CD4-positive, alpha-beta memory T cell (primary cell): ENCODE measurements around the gene IL34. TPM values are rescaled to one million over a fixed set of nuclear protein-coding genes. Genes with fewer than 3 reads are reported as not detected.

Source experiments
- CTCF ChIA-PET: fragments of 350-600 bp; sonication (Branson Sonifier 250); formaldehyde crosslinking; loops from one replicate; lab custom pipeline; 2021; ENCODE audit warnings: inconsistent platforms; ENCODE audit not compliant: partially characterized antibody; lab: Charles Lee
- POLR2A ChIA-PET: fragments of 350-600 bp; sonication (Branson Sonifier 250); formaldehyde crosslinking; loops from one replicate; lab custom pipeline; 2021; ENCODE audit not compliant: partially characterized antibody; lab: Charles Lee
- DNase-seq, 5 donors: peaks; one replicate each; pipeline versions ENCODE4 v3.0.0 to v3.0.0-alpha.2; 2020 to 2022; ENCODE audit warnings: mixed read lengths in 1 of 5
- H3K27ac ChIP-seq: one replicate; pipeline ENCODE4 v1.7.0; 2013; ENCODE audit warnings: low read depth, low read length
- H3K27me3 ChIP-seq: 2 replicates; pipeline ENCODE4 v1.7.0; 2013; ENCODE audit warnings: mild to moderate bottlenecking, low read length, moderate library complexity; ENCODE audit not compliant: insufficient read depth
- H3K36me3 ChIP-seq: 2 replicates; pipeline ENCODE4 v1.7.0; 2013; ENCODE audit warnings: mild to moderate bottlenecking, low read length, moderate library complexity; ENCODE audit not compliant: insufficient read depth
- H3K4me1 ChIP-seq: 2 replicates; pipeline ENCODE4 v1.7.0; 2013; ENCODE audit warnings: mild to moderate bottlenecking, low read length, moderate library complexity; ENCODE audit not compliant: insufficient read depth
- H3K4me3 ChIP-seq, 2 donors: one replicate each; pipeline ENCODE4 v1.7.0; 2013; ENCODE audit warnings: low read length in 2 of 2, mild to moderate bottlenecking in 1 of 2
- H3K9me3 ChIP-seq, 2 donors: one replicate each; pipeline ENCODE4 v1.7.0; 2013; ENCODE audit warnings: low read length in 2 of 2, control low read depth in 1 of 2; ENCODE audit not compliant: control insufficient read depth in 1 of 2
- H3K27ac Mint-ChIP-seq, 7 donors: one replicate each; pipeline ENCODE4 v1.8.0; 2020 to 2021; ENCODE audit warnings: mixed read lengths in 7 of 7, mild to moderate bottlenecking in 6 of 7, inconsistent platforms in 3 of 7, moderate library complexity in 3 of 7
- H3K27me3 Mint-ChIP-seq, 2 donors: one replicate each; pipeline ENCODE4 v1.8.0; 2020 to 2021; ENCODE audit warnings: mixed read lengths in 2 of 2
- H3K36me3 Mint-ChIP-seq, 2 donors: one replicate each; pipeline ENCODE4 v1.8.0; 2020 to 2021; ENCODE audit warnings: mixed read lengths in 2 of 2, inconsistent platforms in 1 of 2, mild to moderate bottlenecking in 1 of 2
- H3K4me1 Mint-ChIP-seq, 4 donors: one replicate each; pipeline ENCODE4 v1.8.0; 2020 to 2021; ENCODE audit warnings: mixed read lengths in 4 of 4, mild to moderate bottlenecking in 1 of 4
- H3K4me3 Mint-ChIP-seq, 8 donors: one replicate each; pipeline ENCODE4 v1.8.0; 2020 to 2021; ENCODE audit warnings: mixed read lengths in 8 of 8, mild to moderate bottlenecking in 7 of 8, moderate library complexity in 6 of 8, inconsistent platforms in 3 of 8
- H3K9me3 Mint-ChIP-seq, 8 donors: one replicate each; pipeline ENCODE4 v1.8.0; 2020 to 2021; ENCODE audit warnings: mixed read lengths in 8 of 8, mild to moderate bottlenecking in 5 of 8, inconsistent platforms in 3 of 8, moderate library complexity in 1 of 8
- intact Hi-C: fragments of 100-400 bp; cut with micrococcal nuclease; formaldehyde crosslinking; loops from one replicate; pipeline ENCODE4 v1.15.1; 2023
- polyA plus RNA-seq, 2 donors: library from polyadenylated mRNA; unstranded; fragments of 300-500 nt; fragmentation: Illumina TruSeq; gene quantifications; one replicate each; pipeline ENCODE4 v1.2.3, GENCODE V29; 2021
- total RNA-seq, 2 experiments: library from RNA; stranded (reverse); gene quantifications; one replicate each; pipeline ENCODE4 v1.2.3, GENCODE V29; 2021

Gene IL34
- total and polyA plus RNA-seq, 4 experiments from 2014 or later = not detected

- intact Hi-C loops = no loop called here
- H3K4me1 Mint-ChIP-seq = no peaks in the 10 kb centered on the region
- no peaks in the 10 kb centered on the region for H3K9me3 Mint-ChIP-seq
- peak overlapping the region in 1 of 7 donors; percentile 30 for H3K27ac Mint-ChIP-seq
- no peaks in the 10 kb centered on the region for H3K9me3 ChIP-seq
- no peak for DNase-seq
- no peak overlapping the region for H3K4me3 ChIP-seq
- ChIA-PET POLR2A (no interaction called here), CTCF (no interaction called here)
- no peak overlapping the region for H3K27ac ChIP-seq
- H3K36me3 Mint-ChIP-seq = no peaks in the 10 kb centered on the region
- H3K4me1 ChIP-seq = no peaks in the 10 kb centered on the region
- no peaks in the 10 kb centered on the region for H3K36me3 ChIP-seq
- peaks cover 0 to under 1% of the 10 kb centered on the region in 2 donors for H3K27me3 Mint-ChIP-seq
- H3K4me3 Mint-ChIP-seq = no peak overlapping the region
- H3K27me3 ChIP-seq = no peaks in the 10 kb centered on the region
Measured at GRCh38 chr16:70647441-70648359, 1.3 kb downstream of the IL34 start.

GRCh38 chr16:70648606-70649005, 2.2 kb downstream of the IL34 start:
- Mint-ChIP-seq H3K4me1 (peaks cover 0 to under 1% (median under 1%) of the 10 kb centered on the region in 4 donors), H3K4me3 (no peak overlapping the region), H3K27me3 (no peaks in the 10 kb centered on the region), H3K27ac (peak overlapping the region in 1 of 7 donors; percentile 4), H3K9me3 (no peaks in the 10 kb centered on the region), H3K36me3 (no peaks in the 10 kb centered on the region)
- H3K4me1 ChIP-seq = no peaks in the 10 kb centered on the region
- H3K9me3 ChIP-seq = no peaks in the 10 kb centered on the region
- intact Hi-C loops = no loop called here
- H3K4me3 ChIP-seq = no peak overlapping the region
- no peaks in the 10 kb centered on the region for H3K27me3 ChIP-seq
- no peak for DNase-seq
- ChIA-PET CTCF (no interaction called here), POLR2A (no interaction called here)
- no peaks in the 10 kb centered on the region for H3K36me3 ChIP-seq
- H3K27ac ChIP-seq = no peak overlapping the region

GRCh38 chr16:70649300-70649699, 2.9 kb downstream of the IL34 start:
- no peak overlapping the region for H3K27ac Mint-ChIP-seq
- ChIA-PET CTCF (no interaction called here), POLR2A (no interaction called here)
- DNase-seq = no peak
- Histone ChIP-seq H3K4me1 (no peaks in the 10 kb centered on the region), H3K27me3 (no peaks in the 10 kb centered on the region), H3K36me3 (no peaks in the 10 kb centered on the region), H3K27ac (no peak overlapping the region), H3K9me3 (no peaks in the 10 kb centered on the region), H3K4me3 (no peak overlapping the region)
- intact Hi-C loops = no loop called here
- H3K4me1 Mint-ChIP-seq = peaks cover 0 to 5% (median 4%) of the 10 kb centered on the region in 4 donors
- H3K27me3 Mint-ChIP-seq = peaks cover 0 to 1% of the 10 kb centered on the region in 2 donors
- H3K4me3 Mint-ChIP-seq = no peak overlapping the region
- no peaks in the 10 kb centered on the region for H3K36me3 Mint-ChIP-seq
- no peaks in the 10 kb centered on the region for H3K9me3 Mint-ChIP-seq

GRCh38 chr16:70650216-70650615, 3.9 kb downstream of the IL34 start:
- DNase-seq = no peak
- ChIA-PET POLR2A (no interaction called here), CTCF (no interaction called here)
- no peaks in the 10 kb centered on the region for H3K9me3 Mint-ChIP-seq
- H3K4me1 Mint-ChIP-seq = peaks cover 0 to 5% (median 4%) of the 10 kb centered on the region in 4 donors
- peaks cover 0 to 1% of the 10 kb centered on the region in 2 donors for H3K27me3 Mint-ChIP-seq
- H3K9me3 ChIP-seq = no peaks in the 10 kb centered on the region
- H3K36me3 ChIP-seq = no peaks in the 10 kb centered on the region
- no peak overlapping the region for H3K27ac Mint-ChIP-seq
- intact Hi-C loops = loop anchor here (5.0 to 10.0 kb wide), 4 partner anchors 125 to 1253 kb away; partner anchors contain the start of genes COG4 and SF3B3
- no peak overlapping the region for H3K4me3 ChIP-seq
- H3K4me3 Mint-ChIP-seq = no peak overlapping the region
- no peaks in the 10 kb centered on the region for H3K36me3 Mint-ChIP-seq
- H3K27me3 ChIP-seq = no peaks in the 10 kb centered on the region
- H3K27ac ChIP-seq = no peak overlapping the region
- no peaks in the 10 kb centered on the region for H3K4me1 ChIP-seq

GRCh38 chr16:70651524-70651923, 5.2 kb downstream of the IL34 start:
- CTCF ChIA-PET = interaction anchor here (0.6 to 2.5 kb wide), 3 partner anchors 143 to 857 kb away, joined by 3 to 8 read pairs (median 5); no protein-coding TSS in a partner anchor
- peaks cover 0 to 1% of the 10 kb centered on the region in 2 donors for H3K27me3 Mint-ChIP-seq
- intact Hi-C loops = loop anchor here (5.0 to 10.0 kb wide), 4 partner anchors 123 to 1254 kb away; partner anchors contain the start of genes COG4 and SF3B3

GRCh38 chr16:70652322-70652721, 6.0 kb downstream of the IL34 start:
- DNase-seq = no peak
- Histone ChIP-seq H3K9me3 (no peaks in the 10 kb centered on the region), H3K4me3 (no peak overlapping the region), H3K27me3 (no peaks in the 10 kb centered on the region), H3K27ac (no peak overlapping the region), H3K36me3 (no peaks in the 10 kb centered on the region), H3K4me1 (no peaks in the 10 kb centered on the region)
- Mint-ChIP-seq H3K27ac (no peak overlapping the region), H3K36me3 (no peaks in the 10 kb centered on the region), H3K4me3 (no peak overlapping the region), H3K27me3 (peaks cover 0 to 1% of the 10 kb centered on the region in 2 donors), H3K4me1 (peaks cover 0 to 5% (median 4%) of the 10 kb centered on the region in 4 donors), H3K9me3 (no peaks in the 10 kb centered on the region)
- intact Hi-C loops = loop anchor here (5.0 to 10.0 kb wide), 4 partner anchors 122 to 1255 kb away; partner anchors contain the start of genes COG4 and SF3B3
- ChIA-PET CTCF (interaction anchor here (1.3 to 2.5 kb wide), 3 partner anchors 143 to 488 kb away, joined by 6 to 9 read pairs (median 8); no protein-coding TSS in a partner anchor), POLR2A (no interaction called here)

More at GRCh38 chr16:70651524-70651923, 5.2 kb downstream of the IL34 start:
- no peaks in the 10 kb centered on the region for H3K4me1 ChIP-seq
- no peak for DNase-seq
- no peak overlapping the region for H3K4me3 ChIP-seq
- H3K27me3 ChIP-seq = no peaks in the 10 kb centered on the region
- no peak overlapping the region for H3K27ac ChIP-seq
- Mint-ChIP-seq H3K4me3 (no peak overlapping the region), H3K4me1 (peaks cover 0 to 5% (median 4%) of the 10 kb centered on the region in 4 donors), H3K27ac (peak overlapping the region in 1 of 7 donors; percentile 23), H3K36me3 (no peaks in the 10 kb centered on the region), H3K9me3 (no peaks in the 10 kb centered on the region)
- H3K36me3 ChIP-seq = no peaks in the 10 kb centered on the region
- H3K9me3 ChIP-seq = no peaks in the 10 kb centered on the region
- POLR2A ChIA-PET = no interaction called here

GRCh38 chr16:70653406-70653805, 7.0 kb downstream of the IL34 start:
- CTCF ChIA-PET = interaction anchor here (0.7 to 2.5 kb wide), 12 partner anchors 9 to 1877 kb away, joined by 3 to 10 read pairs (median 5); no protein-coding TSS in a partner anchor
- peaks cover 0 to 5% (median 4%) of the 10 kb centered on the region in 4 donors for H3K4me1 Mint-ChIP-seq
- intact Hi-C loops = loop anchor here (1.0 to 10.0 kb wide), 5 partner anchors 121 to 1256 kb away; partner anchors contain the start of genes COG4 and SF3B3
- no peak overlapping the region for H3K27ac Mint-ChIP-seq
- Histone ChIP-seq H3K36me3 (no peaks in the 10 kb centered on the region), H3K27me3 (no peaks in the 10 kb centered on the region), H3K4me1 (no peaks in the 10 kb centered on the region), H3K27ac (no peak overlapping the region), H3K9me3 (no peaks in the 10 kb centered on the region), H3K4me3 (no peak overlapping the region)
- H3K9me3 Mint-ChIP-seq = no peaks in the 10 kb centered on the region
- no peaks in the 10 kb centered on the region for H3K36me3 Mint-ChIP-seq
- H3K27me3 Mint-ChIP-seq = peaks cover 0 to 1% of the 10 kb centered on the region in 2 donors
- POLR2A ChIA-PET = no interaction called here
- no peak for DNase-seq
- no peak overlapping the region for H3K4me3 Mint-ChIP-seq
